Omental fat pad (tissue), 4 donors: ENCODE measurements around the gene NPHP1. TPM values are rescaled to one million over a fixed set of nuclear protein-coding genes. Genes with fewer than 3 reads are reported as not detected.
"Not testable (repeated sequence)": the region's sequence is repeated elsewhere in the genome, so short reads cannot be mapped to it uniquely, and the experiment has no call there.

Source experiments
- ATAC-seq: fragments of 150-250 bp; one replicate; pipeline ENCODE4 v1.9.1; 2016; ENCODE audit warnings: mild to moderate bottlenecking, moderate library complexity; ENCODE audit not compliant: low FRiP score
- DNase-seq: peaks from one replicate; pipeline ENCODE4 v3.0.0-alpha.2; 2019; ENCODE audit warnings: low spot score
- total RNA-seq, 4 donors: library from RNA; depleted of rRNA; stranded (reverse); fragments of >200 nt; gene quantifications; one replicate each; pipeline ENCODE4 v1.1.0, GENCODE V29; 2016
- TF ChIP-seq, protein P1 (sequence below), 3 donors: fragments of 450-650 bp; IDR thresholded peaks; one replicate each; pipeline ENCODE4 v1.5.1; 2016 to 2017; ENCODE audit warnings: antibody characterized with exemption in 3 of 3, mild to moderate bottlenecking in 3 of 3, moderate library complexity in 2 of 3

Gene NPHP1
- total RNA-seq, 4 donors from 2014 or later, result 2.4 to 7.4 (median 3.7) TPM

DNA sequence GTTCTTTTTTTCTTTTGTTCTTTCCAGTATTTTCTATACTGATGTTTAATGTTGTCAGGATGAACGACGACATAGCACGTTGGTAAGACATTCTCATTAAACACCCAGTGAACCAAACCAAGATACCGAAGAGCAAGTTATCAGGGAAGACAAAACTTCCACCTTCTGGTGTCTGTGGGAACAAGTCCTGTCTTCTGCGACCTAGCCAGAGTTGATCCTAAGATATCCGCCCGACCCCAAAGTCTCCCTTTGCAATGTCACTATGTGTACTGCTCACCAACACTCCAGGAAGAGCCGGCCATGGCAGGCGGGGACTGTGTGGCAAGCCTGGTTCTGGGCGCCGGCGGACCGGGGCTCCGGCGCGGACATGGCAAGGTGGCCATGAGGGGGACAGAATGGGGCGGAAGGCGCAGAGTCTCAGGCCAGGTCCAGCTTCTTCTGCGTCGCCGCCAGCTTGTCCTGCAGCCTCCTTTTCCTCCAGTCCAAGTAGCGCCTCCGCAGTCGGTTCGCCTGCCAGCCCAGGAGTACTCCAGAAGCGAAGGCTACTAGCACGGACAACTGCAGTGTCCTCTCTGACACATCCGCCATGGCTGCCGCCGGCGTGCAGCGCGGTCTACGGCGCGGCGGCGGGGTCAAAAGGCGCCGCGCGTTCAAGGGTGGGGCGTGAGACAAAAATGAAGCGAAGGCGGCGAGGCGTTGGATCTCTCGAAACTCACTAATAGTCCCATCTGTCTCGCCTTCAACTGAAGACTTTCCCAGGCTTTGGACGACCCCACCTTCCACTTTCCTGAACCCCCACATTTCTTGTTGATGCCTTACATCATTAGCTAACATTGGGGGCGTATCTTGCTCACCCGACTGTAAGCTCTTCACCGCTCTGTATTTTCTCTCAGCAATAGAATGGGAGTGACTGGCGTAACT lies 7.4 kb upstream of the NPHP1 start, which contains the start of gene MTLN:
Gene MTLN, minus strand, starts transcription at position 610 of the 921 bp plus-strand sequence. Its CDS starts 22 bp downstream, at position 588.
- ATAC-seq, result peak; percentile 92
- TF ChIP-seq, protein P1, sequence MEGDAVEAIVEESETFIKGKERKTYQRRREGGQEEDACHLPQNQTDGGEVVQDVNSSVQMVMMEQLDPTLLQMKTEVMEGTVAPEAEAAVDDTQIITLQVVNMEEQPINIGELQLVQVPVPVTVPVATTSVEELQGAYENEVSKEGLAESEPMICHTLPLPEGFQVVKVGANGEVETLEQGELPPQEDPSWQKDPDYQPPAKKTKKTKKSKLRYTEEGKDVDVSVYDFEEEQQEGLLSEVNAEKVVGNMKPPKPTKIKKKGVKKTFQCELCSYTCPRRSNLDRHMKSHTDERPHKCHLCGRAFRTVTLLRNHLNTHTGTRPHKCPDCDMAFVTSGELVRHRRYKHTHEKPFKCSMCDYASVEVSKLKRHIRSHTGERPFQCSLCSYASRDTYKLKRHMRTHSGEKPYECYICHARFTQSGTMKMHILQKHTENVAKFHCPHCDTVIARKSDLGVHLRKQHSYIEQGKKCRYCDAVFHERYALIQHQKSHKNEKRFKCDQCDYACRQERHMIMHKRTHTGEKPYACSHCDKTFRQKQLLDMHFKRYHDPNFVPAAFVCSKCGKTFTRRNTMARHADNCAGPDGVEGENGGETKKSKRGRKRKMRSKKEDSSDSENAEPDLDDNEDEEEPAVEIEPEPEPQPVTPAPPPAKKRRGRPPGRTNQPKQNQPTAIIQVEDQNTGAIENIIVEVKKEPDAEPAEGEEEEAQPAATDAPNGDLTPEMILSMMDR (IDR thresholded peaks at IDR 0.05), result no peak
- DNase-seq, result peak; percentile 52

DNA sequence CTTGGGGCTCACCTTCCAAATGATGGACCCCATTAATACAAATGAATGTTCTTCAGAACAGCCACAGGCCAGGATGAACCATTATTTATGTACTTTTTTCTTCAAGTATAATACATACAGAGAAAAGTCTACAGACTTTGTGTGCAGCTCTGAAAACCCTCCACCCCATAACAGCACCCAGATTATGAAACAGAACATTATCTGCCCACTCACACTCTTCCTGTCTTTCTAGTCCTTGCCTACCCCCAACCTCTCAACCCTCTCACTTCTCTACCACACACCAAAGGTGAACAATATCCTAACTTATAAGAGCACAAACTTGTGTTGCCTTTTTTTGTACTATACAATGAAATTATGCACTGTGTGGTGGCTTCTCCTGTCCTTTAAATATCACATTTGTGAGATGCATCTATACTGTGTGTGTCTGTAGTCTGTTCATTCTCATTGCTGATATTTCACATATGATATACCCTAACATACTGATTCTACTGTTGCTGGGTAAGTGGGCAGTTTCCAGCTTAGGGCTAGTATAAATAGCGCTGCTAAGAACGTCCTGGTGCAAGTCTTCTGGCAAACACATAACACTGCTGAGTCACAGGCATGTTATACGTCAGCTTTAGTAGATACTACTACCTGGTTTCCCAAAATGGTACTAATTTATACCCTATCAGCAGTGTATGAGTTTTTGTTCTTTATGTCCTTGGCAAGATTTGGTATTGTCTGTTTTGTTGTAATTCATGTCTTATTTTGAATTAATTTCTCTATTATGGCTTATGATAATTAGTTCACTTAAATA lies 1.0 kb upstream of the NPHP1 start:
- DNase-seq (no peak), ATAC-seq (no peak)
- TF ChIP-seq, protein P1 (IDR thresholded peaks at IDR 0.05), result no peak

DNA sequence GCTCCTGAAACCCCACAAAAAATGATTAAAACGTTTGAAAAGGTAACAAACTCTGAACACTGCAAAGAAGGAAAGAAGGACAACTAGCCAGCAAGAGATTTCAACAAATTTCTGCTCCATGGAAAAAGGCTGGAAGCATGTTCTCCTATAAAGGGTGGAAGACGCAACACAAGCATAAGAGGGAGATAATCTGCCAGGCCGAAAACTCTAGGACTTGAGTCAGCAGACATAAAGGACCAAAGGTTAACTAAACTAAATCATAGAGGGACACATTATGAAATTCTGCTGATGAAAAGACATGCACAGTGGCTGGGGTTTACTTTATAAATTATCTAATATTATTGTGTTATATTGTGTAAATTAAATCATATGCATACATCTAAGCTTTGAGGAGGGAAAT lies 6.8 kb downstream of the NPHP1 start:
- no peak for DNase-seq
- ATAC-seq, result no peak

DNA sequence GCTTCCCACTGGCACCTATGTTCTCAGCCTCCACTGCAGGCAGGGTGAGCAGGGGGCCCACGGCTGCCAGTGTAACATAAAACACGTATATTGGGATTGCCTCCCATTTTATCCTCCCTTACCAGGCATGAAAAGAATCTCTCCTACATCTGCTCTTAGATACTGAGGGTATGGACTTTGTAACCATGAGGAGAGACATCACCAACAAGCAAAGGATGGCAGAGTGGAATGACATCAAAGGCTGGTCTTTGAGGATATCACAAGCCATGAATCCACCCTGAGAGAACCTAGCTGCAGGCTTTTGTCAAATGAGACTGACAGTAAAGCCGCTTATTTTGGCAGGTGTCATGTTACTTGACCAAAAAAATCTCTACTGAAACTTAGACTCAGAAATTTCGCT lies 7.4 kb downstream of the NPHP1 start:
- ATAC-seq (no peak), DNase-seq (no peak)
- TF ChIP-seq, protein P1 (IDR thresholded peaks at IDR 0.05), result no peak

More for the DNA sequence above, 6.8 kb downstream of the NPHP1 start:
- TF ChIP-seq, protein P1 (IDR thresholded peaks at IDR 0.05), result no peak

DNA sequence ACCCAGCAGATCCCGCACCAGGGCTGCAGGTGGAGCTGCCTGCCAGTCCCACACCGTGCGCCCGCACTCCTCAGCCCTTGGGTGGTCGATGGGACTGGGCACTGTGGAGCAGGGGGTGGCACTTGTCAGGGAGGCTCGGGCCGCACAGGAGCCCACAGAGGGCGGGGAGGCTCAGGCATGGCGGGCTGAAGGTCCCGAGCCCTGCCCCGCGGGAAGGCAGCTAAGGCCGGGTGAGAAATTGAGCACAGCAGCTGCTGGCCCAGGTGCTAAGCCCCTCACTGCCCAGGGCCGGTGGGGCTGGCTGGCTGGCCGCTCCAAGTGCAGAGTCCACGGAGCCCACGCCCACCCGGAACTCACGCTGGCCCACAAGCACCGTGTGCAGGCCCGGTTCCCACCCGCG lies 14.6 kb downstream of the NPHP1 start:
- DNase-seq, ATAC-seq: not testable (repeated sequence)

DNA sequence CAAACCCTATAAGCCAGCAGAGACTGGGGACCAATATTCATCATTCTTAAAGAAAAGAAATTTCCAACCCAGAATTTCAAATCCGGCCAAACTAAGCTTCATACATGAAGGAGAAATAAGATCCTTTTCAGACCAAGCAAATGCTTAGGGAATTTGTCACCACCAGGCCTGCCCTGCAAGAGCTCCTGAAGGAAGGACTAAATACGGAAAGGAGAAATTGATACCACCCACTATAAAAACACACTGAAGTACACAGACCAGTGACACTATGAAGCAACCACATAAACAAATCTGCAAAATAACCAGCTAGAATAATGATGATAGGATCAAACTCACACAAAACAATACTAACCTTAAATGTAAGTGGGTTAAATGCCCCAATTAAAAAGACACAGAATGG lies 22.4 kb downstream of the NPHP1 start:
- DNase-seq (no peak), ATAC-seq (no peak)
- TF ChIP-seq, protein P1 (IDR thresholded peaks at IDR 0.05), result no peak

DNA sequence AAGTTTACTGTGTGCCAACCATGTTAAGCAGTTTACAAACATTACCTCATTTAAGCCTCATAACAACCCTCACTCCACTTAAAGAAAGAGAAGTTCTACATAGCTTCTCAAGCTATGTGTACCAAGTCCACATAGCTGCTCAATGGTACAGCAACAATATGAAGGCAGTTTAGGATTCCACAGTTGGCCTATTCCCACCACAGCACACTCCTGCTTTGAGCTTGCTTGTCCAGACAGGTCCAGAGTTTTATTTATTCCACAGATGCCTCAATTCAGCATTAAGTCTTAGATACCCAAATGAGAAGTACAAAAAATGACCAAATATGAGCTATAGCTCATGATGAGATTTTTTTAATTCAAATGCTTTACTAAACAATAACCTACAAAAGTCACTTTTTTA lies 24.8 kb downstream of the NPHP1 start:
- ATAC-seq (no peak), DNase-seq (no peak)
- TF ChIP-seq, protein P1 (IDR thresholded peaks at IDR 0.05), result no peak
